Calu3 (cell line): Measurements from ENCODE around the gene SMIM44. TPM values are rescaled to one million over a fixed set of nuclear protein-coding genes. Genes with fewer than 3 reads are reported as not detected.

Experiments
- BruUV-seq: library from RNA; stranded (reverse); fragments of 400-500 nt; replicated peaks from 2 replicates; lab custom pipeline; 2021; lab: Mats Ljungman, UMichigan
- CTCF ChIA-PET: fragments of 300-600 bp; sonication (Branson Sonifier 250); formaldehyde crosslinking; loops from one replicate; lab custom pipeline; 2022; ENCODE audit warnings: antibody characterized with exemption; lab: Charles Lee
- DNase-seq: peaks from one replicate; pipeline ENCODE4 v3.0.0; 2022
- H3K27ac Mint-ChIP-seq: one replicate; pipeline ENCODE4 v1.8.0; 2022; ENCODE audit warnings: mixed read lengths; ENCODE audit not compliant: unreplicated experiment
- H3K27me3 Mint-ChIP-seq: one replicate; pipeline ENCODE4 v1.8.0; 2022; ENCODE audit warnings: mixed read lengths; ENCODE audit not compliant: unreplicated experiment
- H3K36me3 Mint-ChIP-seq: one replicate; pipeline ENCODE4 v1.8.0; 2022; ENCODE audit warnings: mild to moderate bottlenecking, moderate library complexity, mixed read lengths; ENCODE audit not compliant: insufficient read depth, unreplicated experiment
- H3K4me1 Mint-ChIP-seq: one replicate; pipeline ENCODE4 v1.8.0; 2022; ENCODE audit warnings: mild to moderate bottlenecking, low read depth, mixed read lengths; ENCODE audit not compliant: unreplicated experiment
- H3K4me3 Mint-ChIP-seq: one replicate; pipeline ENCODE4 v1.8.0; 2022; ENCODE audit warnings: mild to moderate bottlenecking, low read depth, moderate library complexity, mixed read lengths; ENCODE audit not compliant: unreplicated experiment
- H3K9me3 Mint-ChIP-seq: one replicate; pipeline ENCODE4 v1.8.0; 2022; ENCODE audit warnings: low read depth, mixed read lengths; ENCODE audit not compliant: unreplicated experiment
- intact Hi-C: fragments of 100-400 bp; cut with micrococcal nuclease; formaldehyde crosslinking; loops from one replicate; pipeline ENCODE4 v1.10.0; 2022; ENCODE audit not compliant: unreplicated experiment
- total RNA-seq: library from RNA; stranded (reverse); gene quantifications from 2 replicates; pipeline ENCODE4 v1.2.3, GENCODE V29; 2022
- TF ChIP-seq, protein P1 (sequence below): fragments of 200-600 bp; IDR thresholded peaks from one replicate; pipeline ENCODE4 v1.8.0; 2022; ENCODE audit warnings: antibody characterized with exemption; ENCODE audit not compliant: unreplicated experiment

SMIM44 gene
- total RNA-seq, 1 experiment from 2014 or later = not detected

DNA sequence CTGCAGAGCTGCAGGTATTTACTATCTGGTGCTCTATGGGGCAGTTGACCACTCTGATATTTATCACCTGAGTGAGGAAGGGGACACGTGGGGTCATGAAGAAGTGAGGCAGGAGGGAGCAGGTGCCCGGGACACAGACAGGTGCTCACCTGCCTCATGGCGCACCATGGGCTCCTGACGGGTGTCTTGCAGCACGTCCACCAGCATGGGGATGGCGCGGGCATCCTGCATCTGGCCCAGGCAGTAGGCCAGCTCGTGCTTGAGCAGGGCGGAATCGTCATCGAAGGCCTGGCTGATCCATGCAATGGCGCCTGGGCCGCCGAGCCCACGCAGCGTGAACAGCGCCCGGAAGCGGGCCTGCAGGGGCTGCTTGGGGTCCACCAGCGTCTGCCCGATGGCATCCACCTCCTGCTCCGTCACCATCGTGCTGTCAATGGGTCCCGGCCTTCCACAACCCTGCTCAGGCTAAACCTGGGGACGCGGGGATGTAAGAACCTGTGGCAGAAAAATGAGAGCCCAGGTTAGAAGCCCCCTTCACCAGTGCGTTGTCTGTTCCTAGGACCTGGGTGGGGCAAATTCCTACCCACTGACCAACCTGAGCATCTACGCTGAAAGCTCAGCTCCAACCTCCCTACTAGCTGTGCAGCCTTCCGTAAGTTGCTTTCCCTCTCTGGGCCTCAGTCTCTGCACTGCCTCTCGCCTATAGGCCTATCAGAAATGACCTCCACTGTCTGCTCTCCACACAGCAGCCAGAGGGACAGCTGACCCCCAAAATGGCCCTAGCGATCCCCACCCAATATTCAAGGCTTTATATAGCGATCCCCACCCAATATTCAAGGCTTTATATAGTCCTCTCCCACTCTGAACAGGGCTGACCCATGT lies 13.4 kb upstream of the SMIM44 start:
- TF ChIP-seq, protein P1, sequence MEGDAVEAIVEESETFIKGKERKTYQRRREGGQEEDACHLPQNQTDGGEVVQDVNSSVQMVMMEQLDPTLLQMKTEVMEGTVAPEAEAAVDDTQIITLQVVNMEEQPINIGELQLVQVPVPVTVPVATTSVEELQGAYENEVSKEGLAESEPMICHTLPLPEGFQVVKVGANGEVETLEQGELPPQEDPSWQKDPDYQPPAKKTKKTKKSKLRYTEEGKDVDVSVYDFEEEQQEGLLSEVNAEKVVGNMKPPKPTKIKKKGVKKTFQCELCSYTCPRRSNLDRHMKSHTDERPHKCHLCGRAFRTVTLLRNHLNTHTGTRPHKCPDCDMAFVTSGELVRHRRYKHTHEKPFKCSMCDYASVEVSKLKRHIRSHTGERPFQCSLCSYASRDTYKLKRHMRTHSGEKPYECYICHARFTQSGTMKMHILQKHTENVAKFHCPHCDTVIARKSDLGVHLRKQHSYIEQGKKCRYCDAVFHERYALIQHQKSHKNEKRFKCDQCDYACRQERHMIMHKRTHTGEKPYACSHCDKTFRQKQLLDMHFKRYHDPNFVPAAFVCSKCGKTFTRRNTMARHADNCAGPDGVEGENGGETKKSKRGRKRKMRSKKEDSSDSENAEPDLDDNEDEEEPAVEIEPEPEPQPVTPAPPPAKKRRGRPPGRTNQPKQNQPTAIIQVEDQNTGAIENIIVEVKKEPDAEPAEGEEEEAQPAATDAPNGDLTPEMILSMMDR = no peak
- intact Hi-C loops = no loop called here
- no peaks in the 10 kb centered on the region for H3K9me3 Mint-ChIP-seq
- no peaks in the 10 kb centered on the region for H3K4me1 Mint-ChIP-seq
- no peak overlapping the region for H3K4me3 Mint-ChIP-seq
- H3K27me3 Mint-ChIP-seq = no peaks in the 10 kb centered on the region
- no peak for DNase-seq
- H3K27ac Mint-ChIP-seq = no peak overlapping the region
- BruUV-seq = no TSS peak
- CTCF ChIA-PET = no interaction called here
- H3K36me3 Mint-ChIP-seq = peaks cover 40% of the 10 kb centered on the region

DNA sequence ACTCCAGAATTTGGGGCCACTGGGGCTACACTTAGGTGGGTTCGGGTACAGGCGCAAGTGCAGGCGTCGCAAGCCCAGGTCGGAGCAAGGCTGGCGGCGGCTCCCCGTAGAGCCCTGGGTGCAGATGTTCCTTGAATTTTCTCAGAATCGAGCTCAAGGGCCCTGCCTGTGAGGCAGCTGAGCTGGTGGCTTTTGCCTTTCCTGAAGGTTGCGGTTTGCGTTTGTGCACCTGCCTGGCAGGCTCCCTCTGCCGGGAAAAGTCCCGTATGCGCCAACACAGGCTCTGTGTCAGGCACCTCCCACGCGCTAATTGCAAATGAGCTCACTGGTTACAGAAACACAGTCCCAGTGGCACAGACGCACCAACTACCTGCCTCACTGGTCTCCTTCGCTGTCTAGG lies 11.3 kb upstream of the SMIM44 start:
- CTCF ChIA-PET = interaction anchor here (1.1 kb wide), 1 partner anchor 12 kb away, joined by 3 read pairs; the partner anchor contains the start of gene SMIM44
- intact Hi-C loops = no loop called here
- H3K9me3 Mint-ChIP-seq = no peaks in the 10 kb centered on the region
- no peak overlapping the region for H3K27ac Mint-ChIP-seq
- DNase-seq = no peak
- TF ChIP-seq, protein P1 = no peak
- peaks cover 24% of the 10 kb centered on the region for H3K36me3 Mint-ChIP-seq
- H3K4me3 Mint-ChIP-seq = no peak overlapping the region
- no peaks in the 10 kb centered on the region for H3K4me1 Mint-ChIP-seq
- BruUV-seq = no TSS peak
- H3K27me3 Mint-ChIP-seq = no peaks in the 10 kb centered on the region

DNA sequence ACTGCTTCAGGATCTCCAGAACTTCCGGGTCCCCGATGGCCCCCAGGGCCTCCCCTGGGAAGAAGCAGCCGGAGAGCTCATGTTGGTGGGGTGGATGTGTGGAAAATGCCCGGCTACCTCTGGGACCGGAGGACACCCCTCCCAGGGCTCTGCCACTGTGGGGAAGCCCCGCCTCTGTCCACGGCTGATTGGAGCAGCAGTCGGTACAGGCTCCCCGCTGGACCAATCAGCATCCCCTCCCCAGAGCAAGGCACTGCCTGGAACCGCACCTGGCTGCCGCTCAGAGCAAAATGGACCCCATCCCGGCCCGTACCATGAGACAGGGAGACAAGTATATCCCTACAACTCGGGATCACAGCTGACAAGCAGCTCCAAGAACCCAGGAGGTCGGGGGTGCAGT lies 10.8 kb upstream of the SMIM44 start:
- Mint-ChIP-seq H3K4me1 (no peaks in the 10 kb centered on the region), H3K4me3 (no peak overlapping the region), H3K36me3 (peaks cover 24% of the 10 kb centered on the region), H3K27ac (no peak overlapping the region), H3K27me3 (no peaks in the 10 kb centered on the region), H3K9me3 (no peaks in the 10 kb centered on the region)
- BruUV-seq = no TSS peak
- intact Hi-C loops = no loop called here
- TF ChIP-seq, protein P1 = no peak
- CTCF ChIA-PET = interaction anchor here (1.1 kb wide), 1 partner anchor 11 kb away, joined by 3 read pairs; the partner anchor contains the start of gene SMIM44
- no peak for DNase-seq

DNA sequence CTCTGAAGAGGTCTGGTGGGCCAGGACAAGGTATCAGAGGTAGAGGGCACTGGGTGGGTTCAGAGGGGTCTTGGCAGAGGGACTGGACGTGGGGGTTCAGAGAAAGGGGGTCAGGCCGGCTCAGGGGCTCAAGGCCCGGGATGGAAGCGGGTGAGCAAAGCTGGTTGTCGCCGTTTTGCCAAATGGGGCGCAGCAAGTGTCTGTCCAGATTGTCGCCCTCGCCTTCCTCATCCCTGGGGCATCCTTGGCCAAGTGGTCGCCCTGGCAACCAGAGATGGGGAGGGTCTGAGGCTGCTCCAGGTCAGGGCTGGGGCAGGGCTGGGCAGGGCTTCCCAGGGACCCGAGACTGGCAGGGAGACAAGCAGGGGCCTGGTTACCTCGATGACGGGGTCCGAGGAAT lies 10.4 kb upstream of the SMIM44 start:
- DNase-seq = no peak
- TF ChIP-seq, protein P1 = no peak
- CTCF ChIA-PET = interaction anchor here (1.1 kb wide), 1 partner anchor 11 kb away, joined by 3 read pairs; the partner anchor contains the start of gene SMIM44
- H3K27ac Mint-ChIP-seq = no peak overlapping the region
- no peak overlapping the region for H3K4me3 Mint-ChIP-seq
- intact Hi-C loops = no loop called here
- no peaks in the 10 kb centered on the region for H3K27me3 Mint-ChIP-seq
- no peaks in the 10 kb centered on the region for H3K4me1 Mint-ChIP-seq
- H3K9me3 Mint-ChIP-seq = no peaks in the 10 kb centered on the region
- H3K36me3 Mint-ChIP-seq = peaks cover 24% of the 10 kb centered on the region
- no TSS peak for BruUV-seq
